ENCODE results near the gene NUCB2. TPM values are rescaled to one million over a fixed set of nuclear protein-coding genes. Genes with fewer than 3 reads are reported as not detected.

NUCB2 gene
- total and polyA plus RNA-seq, 10 of the 15 experiments (the other 5 are each of a cell fraction or from before 2014, with no cell fraction given): 16.0 to 74.1 (median 52.1) TPM

GRCh38 chr11:17379383-17380180 is 103.0 kb downstream of the NUCB2 start:
- CTCF ChIA-PET: interaction anchor here (0.9 to 1.1 kb wide), 3 partner anchors 146 to 149 kb away, joined by 3 to 4 read pairs (median 4); no protein-coding TSS in a partner anchor
- Histone ChIP-seq H3K36me3 (ENCODE audit: control insufficient read depth in 2 of 2, insufficient read depth in 2 of 2, low read length in 1 of 2) (no peaks in the 10 kb centered on the region), H3K79me2 (ENCODE audit: control insufficient read depth, insufficient read depth, low read length) (no peaks in the 10 kb centered on the region), H3K4me3 (no peak overlapping the region), H3K9me3 (replicated peaks; ENCODE audit: control insufficient read depth, insufficient read depth, low read length) (peaks cover 4% of the 10 kb centered on the region; the same call in 2 of the 3 replicates), H2AFZ (ENCODE audit: control insufficient read depth, low read depth, low read length) (no peak overlapping the region), H3K27ac (ENCODE audit: control insufficient read depth, insufficient read depth) (no peak overlapping the region), H3K4me1 (ENCODE audit: control insufficient read depth, insufficient read depth, low read length) (no peaks in the 10 kb centered on the region), H4K20me1 (ENCODE audit: control insufficient read depth, insufficient read depth) (no peaks in the 10 kb centered on the region; the same call in 1 of the 2 replicates), H3K9ac (ENCODE audit: control insufficient read depth, insufficient read depth, low read length) (no peak overlapping the region), H3K4me2 (ENCODE audit: control insufficient read depth, insufficient read depth) (no peak overlapping the region), H3K27me3 (replicated peaks in 1 of 2; ENCODE audit: control insufficient read depth in 2 of 2, insufficient read depth in 2 of 2, low read length in 1 of 2) (peaks cover 0 to 2% of the 10 kb centered on the region in 2 experiments; a peak in 1 of 4 replicates)
- RAD21 ChIA-PET (ENCODE audit: unreplicated experiment): interaction anchor here (0.8 kb wide), 1 partner anchor 149 kb away, joined by 3 read pairs; no protein-coding TSS in a partner anchor
- TF ChIP-seq ZNF207 (IDR thresholded peaks at IDR 0.05; ENCODE audit: borderline replicate concordance) (no peak), RAD51 (IDR thresholded peaks at IDR 0.05) (no peak), SUZ12 (IDR thresholded peaks at IDR 0.05; ENCODE audit: unreplicated experiment) (no peak), POU2F2 (IDR thresholded peaks at IDR 0.05; ENCODE audit: borderline replicate concordance, low read depth, low read length) (no peak), POLR2A (IDR thresholded peaks at IDR 0.05; ENCODE audit: low read depth, low read length) (no peak)
- TF ChIP-seq, protein P1, sequence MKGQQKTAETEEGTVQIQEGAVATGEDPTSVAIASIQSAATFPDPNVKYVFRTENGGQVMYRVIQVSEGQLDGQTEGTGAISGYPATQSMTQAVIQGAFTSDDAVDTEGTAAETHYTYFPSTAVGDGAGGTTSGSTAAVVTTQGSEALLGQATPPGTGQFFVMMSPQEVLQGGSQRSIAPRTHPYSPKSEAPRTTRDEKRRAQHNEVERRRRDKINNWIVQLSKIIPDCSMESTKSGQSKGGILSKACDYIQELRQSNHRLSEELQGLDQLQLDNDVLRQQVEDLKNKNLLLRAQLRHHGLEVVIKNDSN (IDR thresholded peaks at IDR 0.05; ENCODE audit: borderline replicate concordance, extremely low read length, insufficient read depth, low read depth, low read length): no peak
- intact Hi-C loops (cut with micrococcal nuclease; ENCODE audit: unreplicated experiment) (no loop called here), in situ Hi-C loops (cut with MboI) (loop anchor here (10.0 kb wide), 1 partner anchor 125 kb away; no protein-coding TSS in a partner anchor)
- ATAC-seq (no peak), DNase-seq (ENCODE audit: low read depth, low spot score) (no peak), FAIRE-seq (no peak)
- POLR2A ChIA-PET: no interaction called here
- SMC1A ChIA-PET (ENCODE audit: uncharacterized antibody, unreplicated experiment): interaction anchor here (1.7 kb wide), 1 partner anchor 52 kb away, joined by 3 read pairs; no protein-coding TSS in a partner anchor
- no TSS peak for BruUV-seq (replicated peaks)
- 24% methylated on average over 7 of the region's 7 CpGs for WGBS (ENCODE audit: insufficient coverage, insufficient replicate concordance, low lambda C conversion rate, missing lambda C conversion rate)

All from GM12878 (cell line).